SK-MEL-5 (cell line): ENCODE measurements around the gene VWCE. TPM values are rescaled to one million over a fixed set of nuclear protein-coding genes. Genes with fewer than 3 reads are reported as not detected.
"Not testable (repeated sequence)": the region's sequence is repeated elsewhere in the genome, so short reads cannot be mapped to it uniquely, and the experiment has no call there.

Source experiments
- DNase-seq: peaks from one replicate; pipeline ENCODE4 v3.0.0-alpha.2; 2016; ENCODE audit warnings: low read depth, low spot score
- in situ Hi-C: cut with HindIII; loops from 2 replicates; pipeline ENCODE4 v1.10.0; 2016; ENCODE audit warnings: low sequenced_read_pairs, high pct_unique_total_duplicates, low pct_unique_long_range_greater_than_20kb
- total RNA-seq: library from RNA; depleted of rRNA; stranded (reverse); fragments of >200 nt; shearing (Covaris generic); gene quantifications from 2 replicates; pipeline ENCODE4 v1.2.3, GENCODE V29; 2014

VWCE gene
- total RNA-seq, 1 experiment from 2014 or later, result 0.24 TPM

GRCh38 chr11:61270354-61271076 lies 24.6 kb downstream of the VWCE start:
- no peak for DNase-seq

GRCh38 chr11:61268588-61269250 lies 26.4 kb downstream of the VWCE start:
- in situ Hi-C loops, result no loop called here
- DNase-seq, result no peak

More at GRCh38 chr11:61270354-61271076, 24.6 kb downstream of the VWCE start:
- in situ Hi-C loops, result no loop called here

- in situ Hi-C loops, result no loop called here
- no peak for DNase-seq
These were observed 27.7 kb downstream of the VWCE start for GRCh38 chr11:61267437-61267841.

- DNase-seq, result no peak
- in situ Hi-C loops, result no loop called here
These were observed 28.5 kb downstream of the VWCE start for GRCh38 chr11:61266602-61267001.

- no peak for DNase-seq
- in situ Hi-C loops, result no loop called here
These were observed 29.8 kb downstream of the VWCE start for GRCh38 chr11:61265357-61265756.

- in situ Hi-C loops, result no loop called here
- no peak for DNase-seq
These were observed 30.3 kb downstream of the VWCE start for GRCh38 chr11:61264795-61265194.

GRCh38 chr11:61264371-61264770 lies 30.7 kb downstream of the VWCE start:
- DNase-seq, result no peak
- in situ Hi-C loops, result no loop called here

- in situ Hi-C loops, result no loop called here
- no peak for DNase-seq
These were observed 35.8 kb downstream of the VWCE start for GRCh38 chr11:61259363-61259762.

- in situ Hi-C loops, result no loop called here
These were observed 36.6 kb downstream of the VWCE start for GRCh38 chr11:61258546-61258945.

GRCh38 chr11:61256710-61257482 lies 38.2 kb downstream of the VWCE start:
- no peak for DNase-seq
- in situ Hi-C loops, result no loop called here

More at GRCh38 chr11:61258546-61258945, 36.6 kb downstream of the VWCE start:
- DNase-seq, result no peak

GRCh38 chr11:61254403-61255025 lies 40.6 kb downstream of the VWCE start:
- in situ Hi-C loops, result no loop called here

GRCh38 chr11:61252332-61252731 lies 42.8 kb downstream of the VWCE start:
- in situ Hi-C loops, DNase-seq: not testable (repeated sequence)

More at GRCh38 chr11:61254403-61255025, 40.6 kb downstream of the VWCE start:
- peak; percentile 71 for DNase-seq

GRCh38 chr11:61250796-61251765 lies 44.0 kb downstream of the VWCE start:
- in situ Hi-C loops, DNase-seq: not testable (repeated sequence)

GRCh38 chr11:61249201-61249600 lies 45.9 kb downstream of the VWCE start:
- in situ Hi-C loops, DNase-seq: not testable (repeated sequence)

GRCh38 chr11:61248071-61248470 lies 47.0 kb downstream of the VWCE start:
- DNase-seq, in situ Hi-C loops: not testable (repeated sequence)

GRCh38 chr11:61245284-61245964 lies 49.7 kb downstream of the VWCE start:
- in situ Hi-C loops, DNase-seq: not testable (repeated sequence)
